ENCODE results near the gene FAM180B.
"Not testable (repeated sequence)": the region's sequence is repeated elsewhere in the genome, so short reads cannot be mapped to it uniquely, and the experiment has no call there.

- TF ChIP-seq CTCF, POLR2A, POLR2AphosphoS5, EP300 (IDR thresholded peaks at IDR 0.05): not testable (repeated sequence)
Observed at GRCh38 chr11:47546274-47546673, 40.2 kb upstream of the FAM180B start.
